Stimulated activated CD4-positive, alpha-beta T cell treated with anti-CD3 and anti-CD28 coated beads, Interleukin-1b, Interleukin-23, amount 100 ng/mL, for 1 hour (primary cell): ENCODE measurements around the gene TPD52L2.
"Not testable (repeated sequence)": the region's sequence is repeated elsewhere in the genome, so short reads cannot be mapped to it uniquely, and the experiment has no call there.

Source experiments
- DNase-seq, 2 donors: peaks; one replicate each; pipeline ENCODE4 v3.0.0-alpha.2; 2020; ENCODE audit warnings: low read depth in 2 of 2

The TPD52L2 gene

GRCh38 chr20:63895952-63896263 lies 30.8 kb downstream of the TPD52L2 start:
- DNase-seq, result no peak

GRCh38 chr20:63896264-63897105 lies 31.4 kb downstream of the TPD52L2 start:
- DNase-seq, result no peak

- DNase-seq, result no peak
Measured at GRCh38 chr20:63897978-63898561, 33.0 kb downstream of the TPD52L2 start.

- DNase-seq, result no peak
Measured at GRCh38 chr20:63898882-63899558, 34.0 kb downstream of the TPD52L2 start.

- DNase-seq, result no peak
Measured at GRCh38 chr20:63900413-63900812, 35.3 kb downstream of the TPD52L2 start.

- no peak for DNase-seq
Measured at GRCh38 chr20:63903796-63904561, 38.9 kb downstream of the TPD52L2 start.

GRCh38 chr20:63908008-63908682 lies 43.1 kb downstream of the TPD52L2 start:
- no peak for DNase-seq

GRCh38 chr20:63911176-63911575 lies 46.1 kb downstream of the TPD52L2 start:
- DNase-seq, result no peak

GRCh38 chr20:63913768-63914167 lies 48.7 kb downstream of the TPD52L2 start:
- DNase-seq, result no peak

GRCh38 chr20:63915471-63915870 lies 50.4 kb downstream of the TPD52L2 start:
- no peak for DNase-seq

- DNase-seq, result not testable (repeated sequence)
Measured at GRCh38 chr20:63916371-63916939, 51.4 kb downstream of the TPD52L2 start.

GRCh38 chr20:63917811-63918210 lies 52.7 kb downstream of the TPD52L2 start:
- DNase-seq, result no peak

GRCh38 chr20:63919130-63919529 lies 54.1 kb downstream of the TPD52L2 start:
- no peak for DNase-seq

- DNase-seq, result no peak
Measured at GRCh38 chr20:63920226-63920625, 55.2 kb downstream of the TPD52L2 start.

GRCh38 chr20:63923651-63924050 lies 58.6 kb downstream of the TPD52L2 start:
- no peak for DNase-seq

GRCh38 chr20:63924241-63924640 lies 59.2 kb downstream of the TPD52L2 start:
- no peak for DNase-seq

GRCh38 chr20:63926298-63926697 lies 61.2 kb downstream of the TPD52L2 start:
- no peak for DNase-seq

- no peak for DNase-seq
Measured at GRCh38 chr20:63929071-63929470, 64.0 kb downstream of the TPD52L2 start.

- DNase-seq, result not testable (repeated sequence)
Measured at GRCh38 chr20:63929473-63929883, 64.4 kb downstream of the TPD52L2 start.

GRCh38 chr20:63930971-63931553 lies 66.0 kb downstream of the TPD52L2 start:
- no peak for DNase-seq

GRCh38 chr20:63931735-63932134 lies 66.7 kb downstream of the TPD52L2 start:
- DNase-seq, result no peak
